Right ventricle myocardium inferior (tissue), 1 donor: ENCODE measurements around the gene AFAP1. TPM values are rescaled to one million over a fixed set of nuclear protein-coding genes. Genes with fewer than 3 reads are reported as not detected.

ENCODE experiments used
- ATAC-seq: fragments of 200-7000 bp; cut with Tn5 transposase; one replicate; pipeline ENCODE4 v1.9.1; 2020; ENCODE audit warnings: mild to moderate bottlenecking, moderate library complexity
- DNase-seq: peaks from one replicate; pipeline ENCODE4 v3.0.0; 2021; ENCODE audit errors: missing footprints
- intact Hi-C: fragments of 100-400 bp; cut with DNase I; formaldehyde crosslinking; loops from one replicate; pipeline ENCODE4 v1.11.0; 2022
- total RNA-seq: library from RNA; stranded (reverse); fragmentation: NEBNext Ultra II Directional; extraction: Animal tissue kit (Norgen Biotek cat#: 25700); gene quantifications from one replicate; pipeline ENCODE4 v1.2.1, GENCODE V29; 2021
- donor health status: DM: no; HTN: yes; CAD: no; lungs with severe emphysema.

Gene AFAP1
- total RNA-seq, 1 donor from 2014 or later, result 8.0 TPM

DNA sequence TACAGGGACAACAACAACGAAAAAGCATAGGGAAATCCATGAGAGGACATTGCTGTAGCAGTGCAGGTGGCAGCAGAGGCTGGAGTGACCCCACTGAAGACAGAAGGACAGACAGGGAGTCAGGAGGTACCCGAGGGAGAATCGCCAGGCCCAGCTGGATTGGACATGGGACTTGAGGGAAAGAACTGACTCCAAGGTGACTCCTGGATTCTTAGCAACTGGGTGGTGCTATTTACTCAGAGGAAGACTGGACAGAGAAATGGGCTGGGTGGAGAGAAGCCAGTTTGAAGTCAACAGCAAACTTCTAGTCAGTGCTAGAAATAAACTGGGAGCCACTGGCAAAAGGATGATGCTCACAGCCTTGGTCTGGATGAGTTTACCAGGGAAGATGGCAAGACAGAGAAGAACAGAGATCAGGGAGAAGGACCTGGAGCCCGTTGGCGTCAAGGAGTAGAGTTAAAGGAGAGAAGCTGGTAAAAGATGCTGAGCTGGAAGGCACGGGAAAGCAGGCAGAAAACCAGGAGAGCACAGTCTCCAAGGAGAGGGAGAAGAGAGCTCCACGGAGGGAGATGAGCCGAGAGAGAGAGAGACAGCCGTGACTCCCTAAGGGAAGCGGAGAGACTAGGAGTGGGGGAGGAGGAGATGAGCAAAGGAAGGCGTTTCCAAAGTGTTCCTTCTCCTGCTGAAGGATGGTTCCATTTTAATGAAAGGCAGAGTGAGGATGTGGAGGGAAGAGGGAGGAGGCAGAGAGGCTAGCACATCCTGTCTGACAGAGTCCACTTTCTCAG lies 119.4 kb downstream of the AFAP1 start:
- no peak for DNase-seq
- intact Hi-C loops, result no loop called here

DNA sequence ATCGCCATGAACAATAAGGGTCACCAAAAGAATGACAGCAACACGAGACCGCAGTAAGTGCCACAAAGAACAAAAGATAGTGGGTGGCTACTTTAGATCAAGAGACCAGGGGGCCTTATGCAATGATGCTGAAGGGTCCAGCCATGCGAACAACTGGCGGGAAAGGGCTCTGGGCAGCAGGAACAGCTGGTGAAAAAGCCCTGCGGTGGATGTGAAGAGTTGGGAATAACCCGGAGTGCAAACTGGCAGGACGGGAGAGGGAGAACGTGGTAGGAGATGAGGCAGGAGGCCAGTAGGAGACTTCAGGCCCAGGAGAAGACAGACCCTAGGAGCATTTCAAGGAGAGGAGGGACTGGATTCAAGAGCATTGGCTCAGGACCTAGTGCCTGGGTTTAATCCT lies 120.2 kb downstream of the AFAP1 start:
- no peak for ATAC-seq
- no peak for DNase-seq
- intact Hi-C loops, result no loop called here

More for the DNA sequence above, 119.4 kb downstream of the AFAP1 start:
- no peak for ATAC-seq

DNA sequence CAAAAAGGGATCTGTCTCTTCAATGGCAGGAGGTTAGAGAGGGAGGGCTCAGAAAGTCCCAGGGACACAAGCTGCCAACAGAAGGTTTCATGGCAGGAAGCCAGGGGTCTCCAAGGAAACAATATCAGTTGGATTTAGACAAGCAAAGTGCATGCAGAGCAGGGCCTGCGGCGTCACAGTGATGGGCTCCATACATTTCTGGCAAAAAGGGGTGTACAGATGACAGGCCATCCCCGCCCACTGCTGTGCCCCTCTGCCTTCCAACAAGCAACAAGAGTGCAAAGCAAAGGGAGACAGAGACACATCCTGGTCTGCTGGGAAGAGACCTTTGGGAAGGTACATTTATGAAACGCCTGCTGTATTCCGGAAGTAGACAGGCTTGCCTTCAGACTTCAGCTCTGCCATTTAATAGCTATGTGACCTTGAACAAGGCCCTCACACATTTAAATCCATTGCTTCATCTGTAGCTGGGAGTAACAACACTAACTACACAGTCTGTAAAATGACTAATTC lies 121.2 kb downstream of the AFAP1 start:
- intact Hi-C loops, result no loop called here
- DNase-seq, result no peak
- peak; percentile 39 for ATAC-seq

DNA sequence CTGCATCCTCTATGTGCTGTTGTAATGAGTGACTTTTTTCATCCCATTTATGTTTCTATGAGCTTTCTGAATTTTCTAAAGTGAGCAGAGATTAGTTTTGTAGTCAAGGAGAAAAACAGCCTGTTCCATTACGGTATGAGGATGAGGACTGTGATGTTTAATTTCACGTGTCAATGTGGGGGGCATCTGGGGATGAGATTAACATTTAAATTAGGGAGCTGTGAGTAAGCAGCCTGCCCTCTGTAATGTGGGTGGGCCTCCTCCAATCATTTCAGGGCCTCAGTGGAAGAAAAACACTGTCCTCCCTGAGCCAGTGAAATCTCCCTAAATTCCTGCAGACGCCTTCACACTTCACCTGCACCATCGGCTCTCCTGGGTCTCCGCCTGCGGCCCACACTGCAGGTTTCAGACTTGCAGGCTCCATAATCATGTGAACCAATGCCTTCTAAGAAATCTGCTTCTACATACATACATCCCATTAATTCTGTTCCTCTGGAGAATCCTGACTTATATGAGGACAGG lies 121.7 kb downstream of the AFAP1 start:
- intact Hi-C loops, result no loop called here
- DNase-seq, result no peak
- no peak for ATAC-seq

DNA sequence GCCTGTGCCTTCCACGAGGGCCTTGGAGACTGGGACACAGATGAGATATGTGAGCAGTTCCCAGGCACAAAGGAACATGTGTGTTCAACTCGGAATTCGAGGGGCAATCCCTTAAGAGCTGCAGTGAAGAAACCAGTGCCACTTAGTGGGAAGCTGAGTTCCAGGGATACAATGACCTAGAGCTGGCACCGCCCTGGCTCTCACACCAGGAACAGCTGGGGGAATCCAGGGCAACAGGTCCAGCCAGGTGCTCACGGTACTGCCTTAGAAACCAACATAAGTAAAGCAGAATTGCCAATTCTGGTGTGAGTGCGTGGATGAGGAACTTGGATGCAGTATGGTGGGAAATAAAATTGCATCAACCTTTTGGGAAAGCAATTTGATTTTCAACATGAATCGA lies 122.9 kb downstream of the AFAP1 start:
- intact Hi-C loops, result no loop called here
- ATAC-seq, result no peak

DNA sequence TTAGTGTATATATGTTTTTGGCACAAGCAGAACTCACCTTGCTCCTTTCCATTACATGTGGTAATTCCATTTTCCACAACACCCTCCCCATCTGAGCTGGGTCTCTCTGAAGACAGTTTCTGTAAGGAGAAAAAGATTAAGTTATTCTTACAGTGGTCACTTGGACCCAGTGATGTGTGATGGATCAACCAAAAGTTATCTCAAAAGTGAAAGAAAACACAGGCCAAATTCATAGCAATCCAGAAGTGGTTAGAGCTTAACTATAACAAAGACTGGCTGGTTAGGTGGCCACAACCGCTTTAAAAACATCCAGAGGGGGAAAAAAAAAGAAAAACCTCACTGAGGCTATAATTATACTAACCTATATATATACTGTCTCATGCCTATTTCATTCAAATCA lies 123.7 kb downstream of the AFAP1 start:
- intact Hi-C loops, result no loop called here
- ATAC-seq (no peak), DNase-seq (no peak)

More for the DNA sequence above, 122.9 kb downstream of the AFAP1 start:
- DNase-seq, result no peak

DNA sequence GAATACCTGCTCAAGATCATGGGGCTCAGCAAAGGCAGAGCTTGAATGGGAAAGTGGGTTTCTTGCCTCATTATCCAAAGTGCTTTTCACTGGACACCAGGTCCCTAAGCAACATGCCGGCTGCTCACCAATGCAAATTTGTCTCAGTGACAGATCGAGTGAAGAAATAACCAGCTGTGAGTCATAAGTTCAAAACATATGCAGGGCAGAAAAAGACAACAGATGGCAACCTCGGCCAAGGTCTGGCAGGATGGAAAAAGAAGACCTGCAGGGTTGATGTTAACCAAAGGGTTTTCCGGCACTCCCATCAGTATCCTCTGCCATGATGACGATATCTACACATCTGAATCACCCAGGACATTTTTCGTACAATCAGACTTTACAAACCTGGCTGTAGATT lies 124.1 kb downstream of the AFAP1 start:
- ATAC-seq, result no peak
- intact Hi-C loops, result no loop called here

DNA sequence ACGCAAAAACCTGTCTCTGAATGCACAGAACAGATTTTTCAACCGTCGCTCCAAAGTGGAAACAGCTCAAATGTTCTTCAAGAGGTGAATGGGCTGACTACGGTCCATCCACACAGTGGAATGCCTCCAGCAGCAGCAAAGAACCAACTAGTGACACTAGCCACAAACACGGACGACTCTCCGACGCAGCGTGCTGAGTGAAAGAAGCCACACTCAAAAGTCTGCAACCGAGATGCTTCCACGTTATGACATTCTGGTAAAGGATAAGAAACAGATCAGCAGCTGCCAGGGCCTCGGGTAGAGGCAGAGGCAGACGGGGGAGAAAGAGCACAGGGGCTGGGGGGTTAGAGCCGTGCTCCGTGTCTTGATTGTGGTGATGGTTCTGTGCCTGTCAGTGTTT lies 125.2 kb downstream of the AFAP1 start:
- ATAC-seq (no peak), DNase-seq (no peak)
- intact Hi-C loops, result no loop called here

More for the DNA sequence above, 124.1 kb downstream of the AFAP1 start:
- DNase-seq, result no peak

DNA sequence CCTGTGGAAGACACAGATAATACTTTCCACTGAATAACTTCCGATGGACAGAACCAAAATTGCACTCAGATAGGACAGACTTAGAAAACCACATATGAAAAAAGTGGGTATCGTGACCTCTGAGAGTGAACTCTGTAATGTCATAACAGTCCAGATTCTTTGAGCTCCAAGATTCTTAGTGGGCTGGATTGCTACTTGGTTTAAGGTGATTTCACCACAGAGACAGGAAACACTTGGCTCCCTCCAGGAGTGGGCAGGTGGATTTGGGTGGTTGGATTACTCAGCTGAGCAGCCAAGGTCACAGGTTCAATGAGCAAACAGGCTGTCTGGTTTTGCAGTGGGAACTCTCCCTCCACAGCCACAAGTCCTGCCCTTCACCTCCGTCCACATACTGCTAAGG lies 126.0 kb downstream of the AFAP1 start:
- no peak for ATAC-seq
- DNase-seq, result no peak
- intact Hi-C loops, result no loop called here

DNA sequence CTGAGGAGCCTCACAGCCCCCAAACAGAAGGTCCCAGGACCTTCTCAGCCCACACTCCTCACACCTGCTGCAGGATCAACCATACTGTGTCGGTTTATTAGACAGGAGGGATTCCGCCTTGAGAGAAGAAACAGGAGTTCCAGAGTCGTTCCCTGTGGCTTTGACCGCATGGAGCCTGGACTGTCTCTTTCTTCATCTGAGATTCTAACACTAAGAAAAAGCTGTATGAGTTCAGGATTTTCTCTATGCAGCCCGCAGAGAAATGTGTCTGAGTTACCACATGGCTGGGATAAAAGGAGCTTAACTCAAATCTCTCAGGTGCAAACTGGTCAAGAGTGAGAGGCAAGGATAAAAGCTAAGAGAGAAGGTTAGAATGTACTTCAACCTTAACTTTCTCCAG lies 126.7 kb downstream of the AFAP1 start:
- intact Hi-C loops, result no loop called here
- ATAC-seq (no peak), DNase-seq (no peak)

DNA sequence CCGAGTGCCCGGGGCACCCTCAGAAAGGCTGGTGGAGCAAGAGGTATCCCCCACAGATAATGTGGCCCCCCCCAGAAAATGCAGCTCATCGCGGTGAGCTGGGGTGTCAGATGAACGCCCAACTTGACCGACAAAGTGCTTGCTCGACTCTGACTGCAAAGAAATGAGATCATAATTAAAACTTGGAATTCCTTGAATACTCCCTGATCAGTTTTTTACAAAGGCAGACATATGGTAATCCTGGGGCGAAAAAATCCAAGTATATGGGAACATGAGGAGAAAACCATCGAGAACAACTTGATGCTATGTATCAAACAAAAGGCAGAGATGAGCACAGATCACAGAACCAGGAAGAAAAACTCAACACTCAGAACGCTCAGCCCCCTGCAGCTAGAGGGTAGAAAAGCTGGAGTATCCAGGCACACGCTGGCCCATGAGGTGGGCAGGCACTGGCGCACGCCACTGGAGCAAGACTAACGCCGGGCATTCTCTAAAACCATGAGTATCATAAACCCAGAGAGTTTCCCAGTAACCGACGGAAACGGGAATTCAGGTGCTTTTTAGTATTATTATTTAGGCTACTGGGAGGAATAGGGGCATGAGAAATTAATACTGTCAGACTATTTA lies 127.3 kb downstream of the AFAP1 start:
- intact Hi-C loops, result no loop called here
- ATAC-seq, result peak; percentile 20
- no peak for DNase-seq

DNA sequence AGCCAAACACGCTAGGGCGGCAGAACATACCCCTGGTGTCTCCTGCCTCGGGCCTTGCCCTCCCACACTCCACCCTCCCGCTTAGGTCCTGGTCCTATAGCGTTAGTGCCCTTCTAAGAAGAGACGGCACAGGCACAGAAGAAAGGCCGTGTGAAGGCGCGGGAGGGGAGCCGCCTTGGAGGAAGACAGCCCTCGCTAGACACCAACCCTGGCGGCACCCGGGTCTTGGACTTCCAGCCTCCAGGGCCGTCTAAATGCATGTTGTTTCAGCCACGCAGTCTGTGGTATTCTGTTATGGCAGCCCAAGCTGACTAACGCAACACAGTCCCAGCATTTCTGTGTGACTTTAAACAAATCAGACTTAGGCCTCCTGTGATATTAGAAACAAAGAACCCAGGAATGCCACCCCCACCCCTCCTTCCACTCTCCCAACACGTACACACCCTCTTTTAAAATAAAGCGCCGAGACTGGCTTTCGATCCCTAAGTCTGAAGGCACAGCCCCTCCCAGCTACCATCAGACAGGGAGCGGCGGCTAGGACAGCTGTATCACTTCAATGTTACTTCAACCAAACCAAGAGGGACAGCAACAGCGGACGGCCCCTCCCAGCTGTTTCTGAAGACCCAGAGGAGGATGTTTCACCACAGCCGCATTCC lies 128.0 kb downstream of the AFAP1 start:
- intact Hi-C loops, result no loop called here
- DNase-seq, result peak; percentile 84
- ATAC-seq, result peak; percentile 90

DNA sequence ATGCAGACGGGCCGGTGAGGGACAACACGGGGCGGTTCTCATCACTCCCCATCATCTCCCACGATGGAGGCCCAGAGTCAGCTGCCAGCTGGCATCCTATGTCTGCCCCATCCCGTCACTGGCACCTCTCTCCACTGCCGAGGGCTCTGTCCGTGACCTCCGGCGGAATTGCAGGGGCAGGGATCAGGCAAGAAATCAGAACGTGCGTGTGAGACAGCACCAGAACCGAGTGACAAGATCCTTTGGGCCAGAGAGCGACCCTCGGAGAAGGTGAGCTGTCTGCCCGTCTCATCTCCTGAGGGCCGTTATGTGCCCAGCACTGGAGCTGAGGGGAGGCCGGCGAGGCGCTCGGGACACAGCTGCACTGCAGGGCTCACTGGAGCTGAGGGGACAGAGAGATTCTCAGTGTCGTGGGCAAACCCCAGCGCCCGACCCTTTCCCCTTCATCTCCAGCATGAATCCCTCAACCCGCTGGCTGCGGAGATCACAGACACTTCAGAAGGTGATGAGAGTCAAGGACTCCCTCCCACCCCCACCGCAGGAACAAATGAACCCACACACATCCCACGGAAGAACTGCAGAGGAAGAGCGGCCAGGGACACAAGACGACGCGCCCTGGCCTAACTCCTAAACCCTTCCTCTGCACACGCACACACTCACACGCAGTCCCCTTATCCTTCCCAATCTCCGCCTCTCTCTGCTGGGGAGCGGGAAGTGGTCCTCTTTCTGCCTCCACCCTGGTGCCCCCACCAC lies 128.7 kb downstream of the AFAP1 start:
- DNase-seq (peak; percentile 68), ATAC-seq (no peak)
- intact Hi-C loops, result no loop called here

DNA sequence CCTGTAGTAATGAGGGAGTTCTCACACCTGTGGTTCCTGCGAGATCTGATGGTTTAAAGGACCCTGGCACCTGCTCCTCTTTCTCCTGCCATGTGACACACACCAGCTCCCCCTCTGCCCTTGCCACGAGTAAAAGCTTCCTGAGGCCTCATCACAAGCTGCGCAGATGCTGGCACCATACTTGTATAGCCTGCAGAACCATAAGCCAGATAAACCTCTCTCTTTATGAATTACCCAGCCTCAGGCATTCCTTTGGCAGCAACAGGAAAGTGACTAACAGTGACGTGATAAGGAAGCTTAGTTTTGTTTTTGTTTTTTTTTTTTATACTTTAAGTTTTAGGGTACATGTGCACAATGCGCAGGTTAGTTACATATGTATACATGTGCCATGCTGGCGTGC lies 130.9 kb downstream of the AFAP1 start:
- intact Hi-C loops, result loop anchor here (10.0 kb wide), 1 partner anchor 376 kb away; no protein-coding TSS in a partner anchor
- DNase-seq (no peak), ATAC-seq (no peak)

DNA sequence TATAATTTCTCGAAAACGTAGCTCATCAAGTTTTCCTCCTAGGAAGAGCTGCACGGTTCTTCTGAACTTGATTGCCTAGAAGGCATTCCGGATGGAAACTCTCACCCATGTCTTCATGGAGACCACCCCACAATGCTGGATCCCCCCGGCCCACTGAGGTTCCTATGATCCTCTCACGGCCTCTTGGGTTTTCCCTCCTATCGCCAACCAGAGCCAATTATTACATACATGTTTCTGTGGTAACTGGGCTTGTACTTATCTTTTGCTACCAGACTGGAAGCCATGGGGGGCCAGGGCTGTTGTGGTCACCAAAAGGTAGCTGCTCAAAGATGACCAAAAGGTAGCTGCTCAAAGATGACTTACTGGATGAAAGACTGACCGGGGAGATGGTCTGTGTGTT lies 131.5 kb downstream of the AFAP1 start:
- no peak for DNase-seq
- ATAC-seq, result no peak
- intact Hi-C loops, result loop anchor here (10.0 kb wide), 1 partner anchor 377 kb away; no protein-coding TSS in a partner anchor

DNA sequence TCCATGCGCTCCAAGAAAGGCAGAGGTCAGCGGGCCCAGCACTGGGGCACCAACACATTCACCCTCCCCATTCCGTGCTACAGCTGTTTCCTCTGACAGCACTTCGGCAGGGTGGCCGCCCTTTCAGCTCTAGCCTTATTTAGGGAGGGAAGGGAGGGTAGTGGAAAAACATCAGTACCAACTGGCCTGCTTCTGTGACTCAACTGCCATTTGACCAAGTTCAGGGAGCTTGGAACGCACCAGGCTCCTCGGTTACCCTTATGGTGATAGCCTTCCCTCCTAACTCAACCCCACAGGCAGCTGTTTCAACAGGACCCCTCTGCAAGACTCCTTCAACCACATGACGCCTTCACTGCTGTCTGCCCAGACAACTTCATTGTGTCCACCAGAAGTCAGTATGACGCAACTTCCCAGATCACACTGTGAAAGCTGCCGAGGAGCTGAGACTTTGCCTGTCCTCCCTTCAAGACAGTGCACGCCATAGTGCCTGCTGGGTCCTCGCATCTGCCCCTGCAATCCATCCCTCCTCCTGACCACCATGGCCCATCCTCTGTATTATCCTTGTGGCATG lies 132.2 kb downstream of the AFAP1 start:
- intact Hi-C loops, result loop anchor here (10.0 kb wide), 1 partner anchor 377 kb away; no protein-coding TSS in a partner anchor
- ATAC-seq (peak; percentile 1), DNase-seq (no peak)

DNA sequence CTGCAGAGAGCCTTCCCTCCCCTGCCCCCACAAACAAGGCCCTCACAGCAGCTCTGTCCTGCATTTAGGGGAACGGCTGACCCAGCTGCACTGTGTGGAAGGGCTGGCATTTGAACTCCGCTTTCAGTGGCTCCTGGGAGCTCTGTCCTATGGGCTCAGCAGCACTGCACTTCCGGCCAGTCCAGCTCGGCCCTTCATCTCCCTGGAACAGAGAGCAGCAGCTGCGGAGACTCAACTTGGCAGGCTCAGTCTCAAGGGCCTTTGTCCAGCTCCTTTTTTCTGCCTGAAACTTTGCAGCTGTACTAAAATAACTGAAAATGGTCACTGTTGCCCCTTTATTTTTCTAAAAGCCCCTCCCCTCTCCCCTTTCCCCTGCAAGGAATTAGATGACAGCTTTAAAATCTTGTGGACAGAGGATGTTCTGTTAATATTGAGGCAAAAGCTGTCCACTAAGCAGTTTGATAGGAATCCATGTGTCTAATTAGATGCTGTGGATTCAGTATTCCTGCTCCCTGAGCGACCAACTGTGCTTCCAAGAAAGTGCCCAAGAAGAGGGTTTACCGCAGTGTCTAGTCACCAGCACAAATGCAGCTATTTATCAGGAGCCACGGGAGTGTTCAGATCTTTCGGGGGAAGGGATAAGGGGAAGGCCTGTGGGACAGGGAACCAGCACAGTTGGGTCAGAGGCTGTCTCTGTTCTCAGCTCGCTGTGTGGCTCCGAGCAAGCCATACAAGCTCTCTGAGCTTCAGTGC lies 133.1 kb downstream of the AFAP1 start:
- DNase-seq, result peak; percentile 89
- intact Hi-C loops, result loop anchor here (10.0 kb wide), 1 partner anchor 378 kb away; no protein-coding TSS in a partner anchor
- peak; percentile 84 for ATAC-seq
